Activated CD4-positive, alpha-beta T cell treated with anti-CD3 and anti-CD28 coated beads, Interleukin-2, amount 50 U/mL, for 1 hour (primary cell): ENCODE results near the gene CBLB.
"Not testable (repeated sequence)": the region's sequence is repeated elsewhere in the genome, so short reads cannot be mapped to it uniquely, and the experiment has no call there.

Source experiments
- DNase-seq: peaks from one replicate; pipeline ENCODE4 v3.0.0-alpha.2; 2020

CBLB gene

GRCh38 chr3:105746231-105746996, 122.4 kb downstream of the CBLB start:
- no peak for DNase-seq

DNA sequence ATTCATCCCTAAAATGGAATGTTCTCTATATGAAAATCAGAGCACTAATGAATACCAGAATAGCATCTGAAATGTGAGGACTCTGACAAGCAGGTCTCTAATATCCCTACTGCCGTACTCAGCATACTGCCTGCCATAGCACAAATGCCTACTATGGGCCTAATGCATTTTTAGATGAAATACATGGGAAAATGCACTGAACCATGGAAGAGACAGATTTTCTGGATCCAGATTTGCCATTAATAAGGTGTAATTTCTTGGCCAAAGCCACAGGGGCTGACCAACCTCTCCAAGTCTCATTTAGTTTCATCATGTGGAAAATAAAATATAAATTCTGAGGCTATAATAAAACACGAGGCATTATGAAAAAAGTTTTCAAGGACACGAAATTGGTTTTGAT, 123.8 kb downstream of the CBLB start:
- no peak for DNase-seq

GRCh38 chr3:105744202-105744601, 124.6 kb downstream of the CBLB start:
- DNase-seq = no peak

DNA sequence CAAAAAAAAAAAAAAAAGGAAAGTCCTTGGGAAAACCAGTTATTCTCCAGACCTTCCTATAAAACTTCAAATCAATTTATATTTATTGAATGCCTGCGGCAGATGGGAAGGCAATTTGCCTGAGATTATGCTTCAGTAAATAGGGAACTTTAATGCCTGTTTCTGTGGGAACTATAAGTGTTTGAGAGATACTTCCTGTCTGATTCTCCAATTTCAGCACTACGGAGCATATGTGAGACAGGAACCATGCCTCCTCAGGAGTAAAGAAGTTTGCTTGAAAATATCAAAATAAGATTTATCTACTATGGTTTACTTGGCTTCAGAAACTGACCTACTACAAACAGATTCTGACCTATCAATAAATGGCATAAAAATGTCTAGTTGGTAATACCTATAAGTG, 135.5 kb downstream of the CBLB start:
- no peak for DNase-seq

DNA sequence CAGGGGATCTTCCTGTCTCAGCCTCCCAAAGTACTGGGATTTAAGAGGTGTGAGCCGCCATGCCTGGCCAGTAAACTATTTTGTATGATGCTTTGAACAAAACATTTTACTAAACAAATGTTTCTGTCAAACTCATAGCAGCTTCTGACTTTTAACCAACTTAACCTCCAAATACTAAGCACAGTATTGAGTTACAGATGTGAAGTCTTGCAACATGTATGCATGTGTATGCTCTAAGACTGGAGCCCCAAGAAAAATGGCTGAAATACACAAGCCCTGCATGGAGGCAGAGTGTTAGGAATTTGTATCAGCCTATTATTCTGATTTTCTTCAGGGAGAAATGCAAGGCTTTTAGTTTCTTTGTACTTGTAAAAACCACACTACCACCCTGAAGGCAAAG, 137.1 kb downstream of the CBLB start:
- DNase-seq = no peak

DNA sequence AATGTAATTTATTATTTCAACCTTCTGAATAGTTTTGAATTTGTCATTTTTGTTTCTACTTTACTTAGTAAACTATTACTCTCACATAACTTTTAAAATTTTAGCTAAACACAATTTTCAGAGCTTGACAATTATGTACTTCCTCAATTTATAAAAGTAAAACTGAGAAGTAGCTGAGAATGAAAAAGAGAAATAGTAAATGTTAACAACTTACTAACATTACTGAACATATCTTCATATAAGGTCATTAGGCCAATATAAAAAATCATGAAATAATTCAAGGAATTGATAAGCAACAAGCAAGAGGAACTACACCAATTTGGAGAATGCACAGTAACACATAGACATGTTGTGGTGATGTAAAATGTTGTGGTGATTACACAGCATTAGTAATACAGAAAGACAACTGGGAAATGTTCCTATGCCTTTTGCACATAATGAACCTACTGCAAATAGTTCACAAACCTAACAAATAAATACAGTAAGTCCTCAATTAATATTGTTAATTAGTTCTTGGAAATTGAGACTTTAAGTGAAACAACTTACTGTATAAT, 137.9 kb downstream of the CBLB start:
- no peak for DNase-seq

- no peak for DNase-seq
Measured at GRCh38 chr3:105729667-105730066, 139.1 kb downstream of the CBLB start.

- DNase-seq = no peak
Measured at GRCh38 chr3:105728771-105729312, 140.0 kb downstream of the CBLB start.

DNA sequence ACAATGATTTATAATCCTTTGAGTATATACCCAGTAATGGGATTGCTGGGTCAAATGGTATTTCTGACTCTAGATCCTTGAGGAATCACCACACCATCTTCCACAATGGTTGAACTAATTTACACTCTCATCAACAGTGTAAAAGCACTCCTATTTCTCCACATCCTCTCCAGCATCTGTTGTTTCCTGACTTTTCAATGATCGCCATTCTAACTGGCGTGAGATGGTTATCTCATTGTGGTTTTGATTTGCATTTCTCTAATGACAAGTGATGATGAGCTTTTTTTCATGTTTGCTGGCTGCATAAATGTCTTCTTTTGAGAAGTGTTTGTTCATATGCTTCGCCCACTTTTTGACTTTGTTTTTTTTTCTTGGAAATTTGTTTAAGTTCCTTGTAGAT, 141.8 kb downstream of the CBLB start:
- not testable (repeated sequence) for DNase-seq

GRCh38 chr3:105722943-105723556, 145.8 kb downstream of the CBLB start:
- no peak for DNase-seq

DNA sequence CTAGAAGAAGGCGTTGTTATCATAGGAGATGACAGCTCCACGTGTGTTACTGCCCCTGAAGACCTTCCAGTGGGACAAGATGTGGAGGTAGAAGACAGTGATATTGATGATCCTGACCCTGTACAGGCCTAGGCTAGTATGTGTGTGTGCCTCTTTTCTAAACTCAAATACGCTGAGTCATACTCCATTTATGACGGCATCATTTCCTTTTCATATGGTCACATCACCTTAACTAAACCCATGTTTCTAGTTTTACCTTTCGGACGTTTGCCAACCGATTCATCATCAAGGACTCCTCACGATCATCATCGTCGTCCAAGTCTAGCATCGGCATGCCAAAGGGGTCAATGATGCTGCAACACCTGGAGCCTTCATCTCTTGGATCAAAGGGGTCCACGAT, 149.0 kb downstream of the CBLB start:
- DNase-seq = no peak

DNA sequence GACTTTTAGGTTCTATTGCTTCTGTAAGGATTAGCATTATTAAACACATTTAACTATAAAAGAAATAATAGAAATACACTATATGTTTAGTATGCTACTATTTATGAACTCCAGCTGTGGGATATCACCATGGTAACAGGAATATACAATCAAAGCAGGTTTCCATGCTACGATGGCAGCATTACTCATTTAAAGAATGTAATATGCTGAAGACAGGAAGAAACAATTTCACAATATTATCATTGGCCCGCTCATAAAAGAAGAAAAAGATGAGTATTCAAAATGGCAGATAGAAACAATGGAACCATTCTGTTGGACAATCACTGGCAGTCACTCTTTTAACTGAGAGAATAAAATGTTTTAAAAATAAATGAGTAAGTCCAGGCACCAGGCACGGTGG, 153.4 kb downstream of the CBLB start:
- DNase-seq = no peak

DNA sequence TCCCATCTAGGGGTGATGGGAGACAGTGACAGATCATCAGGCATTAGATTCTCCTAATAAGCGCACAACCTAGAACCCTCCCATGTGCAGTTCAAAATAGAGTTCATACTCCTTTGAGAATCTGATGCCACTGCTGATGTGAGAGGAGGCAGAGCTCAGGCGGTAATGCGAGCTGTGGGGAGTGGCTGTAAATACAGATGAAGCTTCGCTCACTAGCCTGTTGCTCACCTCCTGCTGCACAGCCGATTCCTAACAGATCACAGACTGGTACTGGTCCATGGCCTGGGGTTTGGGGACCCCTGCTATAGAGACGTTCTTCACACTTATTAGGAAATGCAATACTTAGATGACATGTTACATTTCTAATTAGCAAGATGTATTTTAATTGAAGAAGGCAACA, 154.4 kb downstream of the CBLB start:
- no peak for DNase-seq

DNA sequence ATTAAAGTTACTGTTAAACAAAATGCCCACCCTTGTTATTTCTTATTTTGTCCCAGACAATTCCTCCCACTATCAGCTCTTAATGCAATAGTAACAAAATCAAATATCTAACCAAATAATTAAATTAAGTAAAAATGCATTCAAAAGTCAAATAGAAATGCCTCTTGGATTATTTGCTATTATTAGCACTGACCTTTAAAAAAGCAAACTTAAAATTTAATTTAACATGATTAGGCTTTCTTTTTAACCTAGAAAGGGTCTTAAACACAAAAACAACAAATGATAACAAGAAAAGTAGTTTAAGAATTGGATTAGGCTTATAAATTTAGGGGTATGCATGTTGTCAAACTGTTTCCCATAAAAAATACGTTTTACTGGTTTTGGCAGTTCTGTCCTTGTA, 159.8 kb downstream of the CBLB start:
- no peak for DNase-seq

- DNase-seq = no peak
Measured at GRCh38 chr3:105707009-105707408, 161.8 kb downstream of the CBLB start.

DNA sequence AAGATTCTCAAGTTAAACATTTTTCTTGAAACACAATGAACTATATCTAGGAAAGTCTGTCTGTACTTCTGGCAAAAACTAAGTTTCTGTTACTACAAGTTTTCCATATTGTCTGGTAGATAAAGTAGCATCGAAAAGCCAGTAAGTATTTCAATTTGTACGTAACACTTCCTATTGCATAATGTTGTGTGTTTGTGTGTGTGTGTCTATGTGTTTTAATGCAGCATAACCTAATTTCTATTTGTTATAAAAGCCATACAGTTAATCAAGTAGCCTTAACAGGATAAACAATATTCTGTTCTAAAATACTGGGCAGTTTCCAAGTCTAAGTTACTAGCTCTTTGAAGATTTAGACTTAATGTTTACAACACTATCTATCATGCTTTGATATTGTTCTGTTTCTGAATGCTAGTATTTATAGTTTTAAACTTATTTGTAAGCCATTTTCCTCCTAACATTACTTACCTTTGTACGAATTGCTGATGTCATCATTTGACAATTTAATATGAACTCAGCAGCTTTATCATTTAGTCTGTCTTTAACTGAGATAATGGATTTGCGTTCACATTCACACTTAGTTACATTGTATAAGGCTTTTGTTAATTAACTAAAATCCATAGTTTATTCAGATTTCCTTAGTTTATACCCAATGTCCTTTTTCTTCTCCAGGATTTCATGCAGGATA, 163.9 kb downstream of the CBLB start:
- no peak for DNase-seq

- no peak for DNase-seq
Measured at GRCh38 chr3:105700575-105700974, 168.2 kb downstream of the CBLB start.

DNA sequence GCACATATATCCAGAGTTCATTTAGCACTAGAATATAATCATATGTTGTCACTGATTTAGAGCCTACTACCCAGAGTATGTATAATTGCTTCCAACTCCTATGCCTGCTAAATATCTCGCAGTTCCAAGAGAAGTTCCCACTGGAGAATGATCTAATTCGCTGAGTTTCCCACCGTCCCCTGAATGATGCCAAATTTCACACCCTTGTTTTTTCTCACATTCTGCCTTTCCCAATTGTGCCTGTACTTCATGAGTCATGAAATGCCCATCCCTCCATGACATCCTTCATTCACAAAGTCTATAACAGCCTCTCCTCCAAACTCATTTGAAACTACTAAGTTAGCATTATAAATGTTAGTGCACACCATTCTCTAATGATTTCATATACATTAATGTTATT, 177.2 kb downstream of the CBLB start:
- DNase-seq = no peak

- DNase-seq = no peak
Measured at GRCh38 chr3:105691053-105691452, 177.8 kb downstream of the CBLB start.

GRCh38 chr3:105688821-105689220, 180.0 kb downstream of the CBLB start:
- no peak for DNase-seq

- DNase-seq = no peak
Measured at GRCh38 chr3:105686278-105686897, 182.4 kb downstream of the CBLB start.

DNA sequence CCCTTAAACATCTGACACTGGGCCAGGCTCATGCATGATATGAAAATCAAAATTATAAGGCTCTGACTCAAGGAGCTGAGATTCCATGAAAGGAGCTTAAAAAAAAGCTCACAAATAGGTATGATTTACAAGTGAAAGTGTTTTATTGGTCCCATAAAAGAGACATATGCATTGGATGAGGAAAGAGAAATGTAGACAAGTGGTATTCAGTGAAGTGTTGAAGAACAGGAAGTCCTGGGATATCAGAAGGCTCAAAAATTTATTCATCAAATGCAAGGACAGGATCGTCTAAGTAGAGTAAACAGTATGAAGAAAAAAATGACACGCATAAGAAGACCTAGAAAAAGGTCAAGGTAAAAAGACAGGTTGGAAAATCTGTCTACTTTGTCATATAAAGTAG, 188.9 kb downstream of the CBLB start:
- DNase-seq = no peak

- DNase-seq = no peak
Measured at GRCh38 chr3:105678017-105678416, 190.8 kb downstream of the CBLB start.
